ENCODE measurements around the gene TTLL1. TPM values are rescaled to one million over a fixed set of nuclear protein-coding genes. Genes with fewer than 3 reads are reported as not detected.
"Not testable (repeated sequence)": the region's sequence is repeated elsewhere in the genome, so short reads cannot be mapped to it uniquely, and the experiment has no call there.

TTLL1 gene
- polyA plus RNA-seq, 1 donor from 2014 or later: 3.7 TPM

DNA sequence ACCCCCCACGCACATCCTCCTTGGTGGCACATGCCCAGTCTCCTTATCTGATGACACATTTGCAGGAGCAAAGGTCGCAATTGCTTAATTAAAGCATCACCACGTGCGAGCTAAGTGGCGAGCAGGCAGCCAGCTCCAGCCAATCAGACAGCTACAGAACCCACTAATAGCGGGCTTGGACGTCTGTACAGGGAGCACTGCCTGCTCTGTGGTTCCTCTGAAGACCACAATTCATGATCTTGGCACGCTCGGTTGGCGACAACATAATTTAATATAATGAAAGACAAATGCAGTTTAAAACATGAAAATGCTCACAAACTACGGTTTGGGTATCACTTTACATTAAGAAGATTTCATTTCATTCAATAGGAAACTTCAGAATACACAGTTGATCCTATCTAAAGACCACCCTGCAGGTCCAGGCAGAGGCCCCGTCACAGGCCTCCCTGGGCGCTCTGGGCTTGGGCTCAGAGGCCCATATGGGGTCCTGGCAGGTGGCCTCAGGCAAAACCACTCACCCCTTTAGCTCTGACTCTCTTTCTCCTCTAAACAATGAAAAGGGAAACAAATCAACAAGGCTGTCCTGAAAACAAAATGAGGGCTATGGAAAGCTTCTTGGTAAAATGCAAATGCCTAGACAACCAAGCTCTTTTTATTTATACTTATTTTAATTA lies 84.7 kb downstream of the TTLL1 start:
- H3K27ac Mint-ChIP-seq: no peak overlapping the region
- H3K9me3 Mint-ChIP-seq: no peaks in the 10 kb centered on the region
- H3K27me3 Mint-ChIP-seq: no peaks in the 10 kb centered on the region
- no peaks in the 10 kb centered on the region for H3K36me3 Mint-ChIP-seq
- no peak overlapping the region for H3K4me3 Mint-ChIP-seq
- peaks cover 28 to 54% (median 33%) of the 10 kb centered on the region in 3 donors for H3K4me1 Mint-ChIP-seq

DNA sequence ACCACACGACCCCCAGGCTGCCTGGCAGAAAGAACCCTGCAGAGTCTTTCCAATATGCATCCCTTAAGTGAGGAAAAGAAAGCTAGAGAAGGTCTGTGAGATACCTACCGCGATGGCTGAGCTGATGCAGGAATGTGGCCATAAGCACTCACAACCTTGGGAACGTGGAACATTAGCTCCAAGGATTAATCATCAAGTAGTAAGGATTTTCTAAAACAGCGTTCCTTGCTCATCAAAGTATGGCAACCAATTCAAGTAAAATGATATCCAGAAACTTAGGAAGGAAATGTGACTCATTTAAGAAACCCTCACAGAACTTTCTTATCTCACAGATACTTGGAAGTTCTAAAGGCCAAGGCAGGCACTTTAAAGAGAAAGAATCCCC lies 87.0 kb downstream of the TTLL1 start:
- H3K4me1 Mint-ChIP-seq: peaks cover 35 to 69% (median 44%) of the 10 kb centered on the region in 3 donors
- no peaks in the 10 kb centered on the region for H3K9me3 Mint-ChIP-seq

DNA sequence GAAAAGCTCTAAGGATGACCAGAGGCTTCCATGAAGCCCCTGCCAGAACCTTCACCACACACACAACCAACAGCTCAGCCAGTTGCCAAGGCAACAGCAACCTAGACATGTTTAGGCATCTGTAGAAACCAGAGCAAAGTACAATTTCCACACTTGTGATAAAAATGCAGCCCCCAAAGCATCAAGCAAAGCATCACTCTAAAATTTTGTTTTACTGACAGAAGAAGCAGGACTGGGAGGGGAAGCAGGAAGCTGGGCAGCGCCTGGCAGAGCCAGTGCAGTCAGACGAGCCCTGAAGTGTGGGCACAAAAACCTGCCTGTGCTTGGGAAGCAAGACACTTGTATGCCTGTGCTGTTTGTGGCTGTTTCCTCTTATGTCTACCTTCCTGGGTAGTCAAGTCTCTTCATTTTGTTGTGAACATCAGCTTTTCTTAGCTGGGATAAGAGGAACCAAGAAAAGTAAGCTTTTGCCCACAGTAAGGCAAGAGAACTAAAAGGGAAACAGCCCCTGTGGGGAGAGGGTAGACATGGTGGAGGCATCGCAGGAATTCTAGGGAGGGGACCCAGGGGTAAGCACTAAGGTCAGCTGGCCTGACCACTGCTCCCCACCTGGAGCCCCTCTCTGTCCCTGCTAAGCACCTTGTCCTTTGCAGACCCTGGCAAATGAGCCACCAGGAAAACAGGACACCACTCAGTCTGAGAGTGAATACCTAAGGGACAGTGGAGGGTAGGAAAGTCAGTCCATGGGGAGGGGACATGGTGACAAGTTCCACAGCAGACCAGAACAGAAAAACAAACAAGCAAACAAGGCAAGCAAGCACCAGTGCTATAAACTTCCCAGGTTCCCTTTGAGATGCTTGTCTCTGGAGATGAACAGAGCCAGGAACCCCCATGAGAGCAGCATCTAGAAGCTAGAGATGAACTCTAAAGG lies 87.7 kb downstream of the TTLL1 start:
- peaks cover 38 to 68% (median 44%) of the 10 kb centered on the region in 3 donors for H3K4me1 Mint-ChIP-seq
- no peaks in the 10 kb centered on the region for H3K36me3 Mint-ChIP-seq
- peak overlapping the region in 2 of 4 donors; percentile 52 to 67 for H3K4me3 Mint-ChIP-seq
- peak overlapping the region in 1 of 3 donors; percentile 36 for H3K27ac Mint-ChIP-seq
- no peaks in the 10 kb centered on the region for H3K27me3 Mint-ChIP-seq
- H3K9me3 Mint-ChIP-seq: no peaks in the 10 kb centered on the region

More for the DNA sequence above, 87.0 kb downstream of the TTLL1 start:
- Mint-ChIP-seq H3K4me3 (no peak overlapping the region), H3K27me3 (no peaks in the 10 kb centered on the region), H3K36me3 (no peaks in the 10 kb centered on the region), H3K27ac (no peak overlapping the region)

DNA sequence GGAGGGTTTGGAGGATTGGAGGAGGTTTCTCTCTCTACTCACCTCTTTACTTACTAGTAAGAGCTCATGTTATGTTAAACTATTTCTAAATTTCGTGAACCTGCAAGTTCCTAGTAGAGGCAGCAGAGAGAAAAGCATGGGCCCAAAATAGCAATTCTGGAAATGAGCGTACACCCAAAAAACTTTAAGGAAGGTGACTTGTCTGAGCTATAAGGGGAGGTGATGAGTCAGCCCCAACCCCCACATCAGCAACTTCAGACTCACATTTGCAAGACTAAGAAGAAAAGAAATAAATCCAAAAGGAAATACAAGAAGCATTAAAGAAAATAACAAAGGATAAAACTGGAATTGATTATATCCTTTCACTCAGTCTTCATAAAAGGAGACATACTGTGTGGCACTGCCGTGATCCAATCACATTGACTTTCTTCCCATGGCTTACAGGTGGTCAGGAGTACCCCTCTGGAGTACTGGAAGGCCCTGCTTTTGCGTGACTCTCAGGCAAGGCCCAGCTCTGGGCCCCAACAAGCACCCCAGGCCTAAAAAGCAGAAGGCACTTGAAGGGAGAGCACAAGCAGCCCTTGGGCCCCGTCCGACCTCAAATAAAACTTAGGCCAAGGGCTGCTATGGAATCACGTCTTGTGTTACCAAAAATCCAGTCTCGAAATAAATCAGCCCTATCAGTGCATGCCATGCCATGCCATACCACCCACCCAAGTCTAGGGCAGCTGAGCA lies 88.6 kb downstream of the TTLL1 start:
- Mint-ChIP-seq H3K4me1 (peaks cover 40 to 66% (median 44%) of the 10 kb centered on the region in 3 donors), H3K27ac (peak overlapping the region in 2 of 3 donors; percentile 40 to 84), H3K36me3 (no peaks in the 10 kb centered on the region), H3K4me3 (peak overlapping the region in 2 of 4 donors; percentile 47 to 70), H3K27me3 (no peaks in the 10 kb centered on the region), H3K9me3 (no peaks in the 10 kb centered on the region)

DNA sequence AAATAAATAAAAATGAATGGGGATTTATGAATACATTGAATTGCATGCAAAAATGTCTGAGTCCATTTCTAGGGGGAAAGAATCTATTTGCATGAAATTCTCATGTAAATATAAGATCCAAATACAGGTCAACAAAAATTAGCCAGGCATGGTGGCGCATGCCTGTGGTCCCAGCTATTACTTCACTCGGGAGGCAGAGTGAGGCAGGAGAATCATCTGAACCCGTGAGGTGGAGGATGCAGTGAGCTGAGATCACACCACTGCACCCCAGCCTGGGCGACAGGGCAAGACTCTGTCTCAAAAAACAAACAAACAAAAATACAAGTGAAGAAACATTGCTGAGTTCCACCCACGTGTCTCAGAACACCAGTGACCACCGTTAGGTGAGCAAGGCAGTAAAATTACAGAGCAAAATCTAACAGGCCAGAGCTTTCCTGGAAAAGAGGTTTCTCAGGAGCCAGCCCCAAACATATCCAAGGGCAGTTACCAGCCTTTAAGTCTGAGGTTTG lies 91.6 kb downstream of the TTLL1 start:
- H3K4me3 Mint-ChIP-seq: peak overlapping the region in 1 of 4 donors; percentile 76
- H3K9me3 Mint-ChIP-seq: no peaks in the 10 kb centered on the region
- H3K36me3 Mint-ChIP-seq: no peaks in the 10 kb centered on the region
- H3K4me1 Mint-ChIP-seq: peaks cover 41 to 66% (median 50%) of the 10 kb centered on the region in 3 donors
- H3K27me3 Mint-ChIP-seq: no peaks in the 10 kb centered on the region
- H3K27ac Mint-ChIP-seq: peak overlapping the region in 2 of 3 donors; percentile 39 to 91

DNA sequence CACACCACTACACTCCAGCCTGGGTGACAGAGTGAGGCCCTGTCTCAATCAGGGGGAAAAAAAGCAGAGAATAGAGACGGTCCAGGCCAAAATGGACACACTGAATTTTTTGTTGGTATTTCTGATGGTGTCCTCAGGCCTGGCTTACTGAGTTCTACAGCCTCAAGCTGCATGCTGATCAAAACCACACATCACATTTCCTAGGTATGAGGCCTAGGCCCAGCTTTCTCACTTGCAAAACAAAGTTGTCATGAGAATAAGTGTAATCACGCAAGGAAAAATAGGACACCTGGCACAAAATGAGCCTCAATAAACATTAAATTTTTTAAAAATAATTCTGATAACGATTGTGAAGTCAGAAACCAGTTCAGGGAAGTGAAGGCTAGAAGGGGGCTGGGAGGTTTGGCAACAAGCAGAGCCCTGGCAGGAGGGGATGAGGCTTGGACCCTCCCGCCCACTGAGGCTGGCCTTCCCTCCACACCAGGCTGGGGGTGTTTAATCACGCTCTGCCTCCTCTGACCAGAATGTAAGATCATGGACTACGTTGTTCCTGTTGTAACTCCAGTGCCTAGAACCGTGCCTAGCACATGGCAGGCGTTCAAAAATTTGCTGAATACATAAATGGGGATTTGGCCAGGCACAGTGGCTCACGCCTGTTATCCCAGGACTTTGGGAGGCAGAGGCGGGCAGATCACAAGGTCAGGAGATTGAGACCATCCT lies 92.4 kb downstream of the TTLL1 start:
- peaks cover 38 to 59% (median 42%) of the 10 kb centered on the region in 3 donors for H3K4me1 Mint-ChIP-seq
- H3K4me3 Mint-ChIP-seq: no peak overlapping the region
- no peaks in the 10 kb centered on the region for H3K27me3 Mint-ChIP-seq
- no peaks in the 10 kb centered on the region for H3K9me3 Mint-ChIP-seq
- H3K27ac Mint-ChIP-seq: no peak overlapping the region
- H3K36me3 Mint-ChIP-seq: no peaks in the 10 kb centered on the region

DNA sequence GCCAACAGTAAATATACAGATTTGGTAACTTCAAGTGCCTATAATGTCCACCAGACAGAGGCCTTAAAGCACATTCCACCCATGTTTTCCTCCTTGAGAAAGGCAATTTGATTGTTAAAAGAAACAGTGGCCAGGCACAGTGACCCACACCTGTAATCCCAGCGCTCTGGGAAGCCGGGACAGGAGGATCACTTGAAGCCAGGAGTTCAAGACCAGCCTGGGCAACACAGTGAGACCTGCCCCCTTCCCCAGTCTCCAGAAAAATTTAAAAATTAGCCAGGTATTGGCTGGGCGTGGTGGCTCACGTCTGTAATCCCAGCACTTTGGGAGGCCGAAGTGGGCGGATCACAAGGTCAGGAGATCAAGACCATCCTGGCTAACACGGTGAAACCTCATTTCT lies 93.5 kb downstream of the TTLL1 start:
- Mint-ChIP-seq H3K4me3 (peak overlapping the region in 1 of 4 donors; percentile 41), H3K4me1 (peaks cover 29 to 52% (median 32%) of the 10 kb centered on the region in 3 donors)
- H3K27ac Mint-ChIP-seq, H3K36me3 Mint-ChIP-seq, H3K27me3 Mint-ChIP-seq, H3K9me3 Mint-ChIP-seq: not testable (repeated sequence)

DNA sequence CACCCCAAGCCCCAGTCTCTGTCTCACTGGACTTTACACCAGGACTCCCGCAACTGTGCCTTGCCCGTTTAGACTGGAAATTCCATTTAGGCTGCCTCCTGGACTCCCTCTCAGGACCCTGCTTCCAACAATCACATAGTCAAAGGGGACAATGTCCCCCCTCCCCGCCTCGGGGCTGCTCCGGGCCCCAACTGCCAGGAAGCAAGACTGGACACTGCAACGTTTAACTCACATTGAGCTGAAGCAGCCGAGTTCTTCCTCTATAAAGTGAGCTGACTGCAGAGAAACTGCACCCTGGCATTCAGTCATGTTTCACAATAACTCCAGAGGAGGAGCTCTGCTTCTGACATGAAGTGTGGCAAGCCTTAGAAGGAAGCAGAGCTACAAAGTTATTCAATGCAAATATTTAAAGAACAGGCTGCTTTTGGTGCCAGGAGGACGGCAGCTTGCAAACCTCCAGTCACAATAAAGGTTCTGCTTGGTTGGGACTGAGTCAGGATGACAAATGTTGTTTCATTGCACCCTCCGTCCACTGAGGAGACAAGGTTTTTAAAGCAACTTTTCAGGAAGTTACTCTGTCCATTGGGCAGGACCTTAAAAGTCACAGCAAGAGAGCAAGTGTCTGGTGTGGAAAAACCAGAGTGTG lies 94.2 kb downstream of the TTLL1 start:
- Mint-ChIP-seq H3K27ac (no peak overlapping the region), H3K9me3 (no peaks in the 10 kb centered on the region), H3K36me3 (no peaks in the 10 kb centered on the region), H3K4me3 (peak overlapping the region in 2 of 4 donors; percentile 41 to 51), H3K27me3 (no peaks in the 10 kb centered on the region), H3K4me1 (peaks cover 25 to 54% (median 27%) of the 10 kb centered on the region in 3 donors)

DNA sequence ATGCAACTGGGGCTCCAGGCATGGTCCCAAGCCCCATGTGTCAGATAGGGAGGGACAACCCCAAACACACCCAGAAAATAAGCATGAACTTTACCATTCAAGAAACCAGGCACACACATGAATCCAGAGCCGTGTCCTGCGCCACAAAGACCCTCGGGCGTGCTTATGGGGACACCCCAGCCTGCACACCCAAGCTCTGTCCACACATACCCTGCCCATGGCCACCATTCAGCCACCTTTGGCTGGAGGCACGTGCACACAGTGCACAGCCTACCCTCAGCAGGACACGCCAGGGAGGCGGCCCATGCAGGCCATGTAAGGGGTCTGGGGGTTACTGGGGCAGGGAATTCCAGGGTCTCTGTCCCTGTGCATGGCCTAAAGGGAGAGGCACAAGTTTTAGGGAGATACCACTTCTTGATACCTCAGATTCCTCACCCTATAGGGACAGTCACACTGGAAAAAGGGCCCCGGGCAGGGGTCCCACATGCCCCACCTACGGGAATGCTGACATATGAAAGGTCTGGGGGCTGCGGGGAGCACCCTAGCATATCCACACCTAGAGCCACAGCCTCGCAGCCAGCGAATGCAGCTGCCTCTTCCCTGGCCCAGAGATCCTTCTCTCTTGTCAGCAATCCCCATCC lies 94.8 kb downstream of the TTLL1 start:
- no peak overlapping the region for H3K27ac Mint-ChIP-seq
- peak overlapping the region in 1 of 4 donors; percentile 17 for H3K4me3 Mint-ChIP-seq
- no peaks in the 10 kb centered on the region for H3K27me3 Mint-ChIP-seq
- no peaks in the 10 kb centered on the region for H3K36me3 Mint-ChIP-seq
- peaks cover 25 to 52% (median 27%) of the 10 kb centered on the region in 3 donors for H3K4me1 Mint-ChIP-seq
- no peaks in the 10 kb centered on the region for H3K9me3 Mint-ChIP-seq

DNA sequence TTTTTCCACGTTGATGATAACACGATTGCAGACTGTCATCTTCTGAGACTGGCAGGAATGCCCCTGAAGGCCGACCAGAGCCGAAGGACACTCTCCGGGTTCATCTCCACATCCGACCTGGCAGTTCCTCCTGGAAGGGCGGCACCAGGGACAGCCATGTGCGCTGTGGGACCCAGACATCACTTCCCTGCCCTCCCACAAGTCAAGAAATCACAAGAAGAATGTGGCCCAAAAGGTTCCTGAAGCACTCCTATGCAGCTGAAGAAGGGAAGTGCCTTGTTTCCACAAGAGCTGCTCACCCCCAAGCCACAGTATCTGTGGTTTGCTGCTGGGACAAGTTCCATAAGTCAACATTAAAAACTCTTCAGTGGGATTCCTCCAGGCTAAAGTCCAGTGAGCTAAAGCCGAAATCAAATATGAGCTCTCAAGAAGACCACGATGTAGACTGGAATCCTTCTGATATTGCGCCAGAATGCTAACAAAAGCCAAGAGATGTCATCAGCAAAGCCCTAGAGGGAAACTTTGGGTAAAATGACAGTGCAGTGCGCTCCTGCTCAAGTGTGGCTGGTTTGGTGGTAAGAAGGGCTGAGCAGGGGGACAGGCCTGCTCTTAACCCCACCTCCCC lies 95.4 kb downstream of the TTLL1 start:
- Mint-ChIP-seq H3K27ac (no peak overlapping the region), H3K27me3 (no peaks in the 10 kb centered on the region), H3K4me3 (no peak overlapping the region), H3K36me3 (no peaks in the 10 kb centered on the region), H3K9me3 (no peaks in the 10 kb centered on the region), H3K4me1 (peaks cover 22 to 47% (median 24%) of the 10 kb centered on the region in 3 donors)

DNA sequence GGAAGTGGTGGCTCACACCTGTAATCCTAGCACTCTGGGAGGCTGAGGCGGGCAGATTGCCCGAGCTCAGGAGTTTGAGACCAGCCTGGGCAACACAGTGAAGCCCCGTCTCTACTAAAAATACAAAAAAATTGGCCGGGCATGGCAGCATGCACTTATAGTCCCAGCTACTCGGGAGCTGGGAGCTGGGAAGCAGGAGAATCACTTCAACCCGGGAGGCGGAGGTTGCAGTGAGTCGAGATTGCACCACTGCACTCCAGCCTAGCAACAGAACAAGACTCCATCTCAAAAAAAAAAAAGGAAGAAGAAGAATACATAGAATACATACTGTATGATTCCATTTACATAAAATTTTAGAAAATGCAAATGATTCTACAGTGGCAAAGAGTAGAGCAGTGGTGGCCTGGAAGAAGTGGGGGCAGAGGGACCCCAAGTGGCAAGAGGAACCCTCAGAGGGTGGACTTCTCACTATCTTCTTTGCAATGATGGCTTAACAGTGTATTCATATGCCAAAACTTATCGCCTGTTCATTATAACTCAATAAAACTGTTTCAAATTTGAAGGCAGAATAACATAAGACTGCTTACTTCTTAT lies 96.2 kb downstream of the TTLL1 start:
- Mint-ChIP-seq H3K9me3 (no peaks in the 10 kb centered on the region), H3K27me3 (no peaks in the 10 kb centered on the region), H3K4me1 (peaks cover 14 to 39% (median 18%) of the 10 kb centered on the region in 3 donors), H3K36me3 (no peaks in the 10 kb centered on the region), H3K27ac (no peak overlapping the region), H3K4me3 (no peak overlapping the region)

DNA sequence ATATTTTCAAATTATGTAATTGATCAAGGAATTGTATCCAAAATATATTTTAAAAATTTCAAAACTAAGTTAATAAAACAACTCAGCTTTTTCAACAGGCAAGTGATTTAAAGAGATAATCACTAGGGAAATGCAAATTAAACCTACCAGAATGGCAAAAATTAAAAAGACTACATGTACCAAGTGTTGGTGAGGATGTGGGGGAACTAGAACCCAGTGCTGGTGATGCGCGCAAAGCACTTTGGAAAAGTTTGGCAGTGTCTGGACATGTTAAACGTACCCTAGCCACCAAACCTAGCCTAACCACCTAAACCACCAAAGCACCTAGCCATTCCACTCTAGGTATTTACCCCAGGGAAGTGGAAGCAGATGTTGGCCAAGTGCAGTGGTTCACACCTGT lies 97.1 kb downstream of the TTLL1 start:
- Mint-ChIP-seq H3K27me3 (no peaks in the 10 kb centered on the region), H3K4me3 (no peak overlapping the region), H3K4me1 (peaks cover 12 to 33% (median 14%) of the 10 kb centered on the region in 3 donors), H3K9me3 (no peaks in the 10 kb centered on the region), H3K27ac (no peak overlapping the region), H3K36me3 (no peaks in the 10 kb centered on the region)
